Measurements from ENCODE around the gene CLDN4.

Gene CLDN4

DNA sequence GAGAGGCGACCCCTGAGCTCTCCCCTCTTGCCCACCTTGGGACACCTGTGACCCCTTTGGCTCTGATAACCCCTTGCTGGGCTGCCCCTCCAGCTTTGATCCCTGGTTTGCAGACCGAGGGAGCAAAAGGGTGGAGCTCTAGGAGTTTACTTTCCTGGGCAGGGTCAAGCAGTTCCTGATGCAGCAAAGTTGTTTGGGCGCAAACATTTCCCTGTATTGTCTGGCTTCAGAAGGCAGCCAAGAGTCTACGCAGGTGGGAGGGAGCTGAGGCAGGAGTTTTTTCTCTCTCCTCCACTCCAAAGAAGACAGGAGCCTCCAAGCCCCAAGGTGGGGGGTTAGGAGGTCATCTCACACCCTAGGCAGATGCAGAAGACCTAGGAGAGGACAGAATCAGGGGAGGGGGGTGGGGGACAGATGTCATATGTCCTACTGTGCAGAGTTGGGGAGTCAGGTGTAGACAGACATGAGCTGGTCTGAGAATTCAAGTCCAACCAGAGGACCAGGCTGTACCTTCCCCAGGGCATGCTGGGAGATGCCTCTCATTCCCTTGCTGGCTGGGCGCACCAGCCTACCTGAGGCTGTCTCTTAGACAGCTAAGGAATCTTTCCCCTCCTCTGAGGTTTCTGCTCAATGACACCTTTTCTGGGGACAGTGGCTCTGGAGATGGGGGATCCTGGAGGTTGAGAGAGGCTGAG lies 50.7 kb downstream of the CLDN4 start:
- Histone ChIP-seq H3K9ac (ENCODE audit: insufficient read length, low read depth) (no peak overlapping the region), H3K9me3 (ENCODE audit: insufficient read depth, low read length) (no peaks in the 10 kb centered on the region), H3K36me3 (ENCODE audit: insufficient read depth, insufficient read length, low read length) (no peaks in the 10 kb centered on the region), H3K27me3 (ENCODE audit: insufficient read depth, insufficient read length) (no peaks in the 10 kb centered on the region), H3K4me3 (ENCODE audit: insufficient read length, low read depth) (no peak overlapping the region), H3K4me1 (ENCODE audit: insufficient read depth, insufficient read length) (peaks cover 11% of the 10 kb centered on the region)
- TF ChIP-seq YY1 (IDR thresholded peaks at IDR 0.05; ENCODE audit: insufficient read depth, insufficient read length) (no peak), SUZ12 (IDR thresholded peaks at IDR 0.05; ENCODE audit: extremely low read depth, insufficient read depth, insufficient read length) (no peak), ZNF274 (IDR thresholded peaks at IDR 0.05; ENCODE audit: low read depth, low read length) (no peak)
- DNase-seq (ENCODE audit: low read depth, low spot score), result no peak

DNA sequence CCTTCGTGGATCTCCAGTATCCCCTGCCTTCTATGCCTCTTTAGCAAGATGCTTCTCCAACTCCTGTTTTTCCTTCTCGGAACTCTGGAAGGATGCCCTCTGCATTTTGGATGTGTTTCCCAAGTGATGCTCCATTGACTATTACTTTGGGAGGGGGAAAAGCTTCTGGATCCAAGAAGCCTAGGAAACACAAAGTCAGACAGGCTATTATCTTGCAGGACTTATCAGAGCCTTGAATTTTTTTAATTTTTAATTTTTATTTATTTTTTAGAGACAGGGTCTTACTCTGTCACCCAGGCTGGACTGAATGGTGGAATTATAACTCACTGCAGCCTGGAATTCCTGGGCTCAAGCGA lies 51.2 kb downstream of the CLDN4 start:
- peaks cover 11% of the 10 kb centered on the region for H3K4me1 ChIP-seq (ENCODE audit: insufficient read depth, insufficient read length)
- DNase-seq (ENCODE audit: low read depth, low spot score), result no peak
- H3K9me3 ChIP-seq (ENCODE audit: insufficient read depth, low read length), result no peaks in the 10 kb centered on the region
- no peaks in the 10 kb centered on the region for H3K36me3 ChIP-seq (ENCODE audit: insufficient read depth, insufficient read length, low read length)
- TF ChIP-seq SUZ12 (IDR thresholded peaks at IDR 0.05; ENCODE audit: extremely low read depth, insufficient read depth, insufficient read length) (no peak), ZNF274 (IDR thresholded peaks at IDR 0.05; ENCODE audit: low read depth, low read length) (no peak), YY1 (IDR thresholded peaks at IDR 0.05; ENCODE audit: insufficient read depth, insufficient read length) (no peak)
- no peak overlapping the region for H3K9ac ChIP-seq (ENCODE audit: insufficient read length, low read depth)
- no peak overlapping the region for H3K4me3 ChIP-seq (ENCODE audit: insufficient read length, low read depth)
- H3K27me3 ChIP-seq (ENCODE audit: insufficient read depth, insufficient read length), result peaks cover 3% of the 10 kb centered on the region
